Skeletal muscle cell (primary cell): ENCODE data around the gene RRAD.
A peak's percentile ranks its signal among the peaks of the same experiment; 100 is the strongest.

Experiments
- DNase-seq: peaks from one replicate; pipeline ENCODE4 v3.0.0-alpha.2; 2010; ENCODE audit warnings: low read depth
- H3K4me3 ChIP-seq: 2 replicates; pipeline ENCODE4 v1.5.1; 2011; ENCODE audit warnings: low read depth, mild to moderate bottlenecking, control low read depth, low read length, moderate library complexity

Gene RRAD

DNA sequence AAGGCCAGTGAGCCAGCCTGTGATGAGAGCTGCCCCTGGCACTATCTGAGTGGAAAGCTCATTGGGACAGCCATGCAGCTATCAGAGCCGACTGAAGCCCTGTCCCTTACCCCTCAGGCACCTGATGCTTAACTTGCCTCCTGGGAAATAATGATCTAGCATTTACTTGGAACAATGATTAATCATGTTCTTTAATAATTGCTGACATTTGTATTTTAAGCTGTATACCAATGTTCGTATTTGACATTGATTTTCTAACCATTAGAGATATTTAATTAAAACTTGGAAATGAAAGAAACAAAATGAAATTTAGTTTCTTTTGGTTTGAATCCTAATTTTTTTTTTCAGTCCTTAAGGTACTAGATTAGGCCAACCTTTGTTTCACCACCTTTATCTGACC lies 34.5 kb downstream of the RRAD start:
- DNase-seq: no peak
- no peak overlapping the region for H3K4me3 ChIP-seq

DNA sequence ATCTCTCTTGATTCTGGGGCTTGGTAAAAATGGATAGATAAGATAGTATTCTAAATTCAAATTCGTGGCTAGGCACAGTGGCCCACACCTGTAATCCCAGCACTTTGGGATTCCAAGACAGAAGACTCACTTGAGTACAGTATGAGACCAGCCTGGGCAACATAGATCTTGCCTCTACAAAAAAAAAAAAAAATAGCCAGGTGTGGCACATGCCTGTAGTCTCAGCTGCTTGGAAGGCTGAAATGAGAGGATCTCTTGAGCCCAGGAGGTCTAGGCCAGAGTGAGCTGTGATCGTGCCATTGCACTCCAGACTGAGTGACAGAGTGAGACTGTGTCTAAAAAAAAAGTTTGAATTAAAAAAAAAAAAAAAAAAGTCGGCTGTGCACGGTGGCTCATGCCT lies 35.7 kb downstream of the RRAD start:
- no peak overlapping the region for H3K4me3 ChIP-seq
- DNase-seq: no peak

DNA sequence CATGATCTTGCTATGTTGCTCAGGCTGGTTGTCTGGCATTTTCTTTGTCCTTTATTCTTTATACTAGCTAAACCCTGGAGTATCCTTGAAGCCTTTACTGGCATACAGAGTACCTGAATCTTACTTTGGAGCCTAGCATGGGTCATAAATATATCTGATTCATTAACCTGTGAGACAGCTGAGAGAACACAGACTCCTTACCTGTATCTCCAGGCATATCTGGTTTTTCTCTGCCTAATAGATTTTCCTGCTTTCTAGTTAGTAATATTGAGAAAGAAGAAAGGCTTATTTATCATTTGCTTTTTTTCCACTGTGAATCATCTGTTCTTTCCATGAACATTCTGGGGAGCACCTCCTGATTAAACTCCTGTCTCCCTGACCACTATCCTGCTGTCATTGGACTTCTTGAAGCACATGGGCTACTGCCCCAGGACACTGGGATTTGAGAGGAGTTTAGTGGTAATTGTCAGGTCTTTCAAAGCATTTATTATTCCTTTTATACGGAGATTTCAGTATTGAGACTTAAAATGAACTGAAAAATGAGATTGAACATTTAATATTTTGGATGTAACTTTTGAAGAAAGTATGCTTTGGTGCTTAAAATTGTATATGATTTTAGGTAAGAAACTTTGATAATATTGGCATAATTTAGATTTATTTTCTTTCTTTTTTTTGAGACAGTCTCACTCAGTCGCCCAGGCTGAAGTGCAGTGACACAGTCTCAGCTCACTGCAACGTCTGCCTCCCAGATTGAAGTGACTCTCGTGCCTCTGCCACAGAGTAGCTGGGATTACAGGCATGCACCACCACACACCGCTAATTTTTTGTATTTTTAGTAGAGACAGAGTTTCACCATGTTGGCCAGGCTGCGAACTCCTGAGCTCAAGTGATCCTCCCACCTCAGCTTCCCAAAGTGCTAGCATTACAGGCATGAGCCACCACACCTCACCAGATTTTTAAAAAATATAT lies 36.4 kb downstream of the RRAD start:
- no peak overlapping the region for H3K4me3 ChIP-seq
- no peak for DNase-seq

- no peak for DNase-seq
- no peak overlapping the region for H3K4me3 ChIP-seq
Observed at GRCh38 chr16:66886914-66887313, 38.4 kb downstream of the RRAD start.

- no peak for DNase-seq
- no peak overlapping the region for H3K4me3 ChIP-seq
Observed at GRCh38 chr16:66886321-66886720, 39.0 kb downstream of the RRAD start.

- no peak overlapping the region for H3K4me3 ChIP-seq
- no peak for DNase-seq
Observed at GRCh38 chr16:66885491-66885890, 39.8 kb downstream of the RRAD start.

DNA sequence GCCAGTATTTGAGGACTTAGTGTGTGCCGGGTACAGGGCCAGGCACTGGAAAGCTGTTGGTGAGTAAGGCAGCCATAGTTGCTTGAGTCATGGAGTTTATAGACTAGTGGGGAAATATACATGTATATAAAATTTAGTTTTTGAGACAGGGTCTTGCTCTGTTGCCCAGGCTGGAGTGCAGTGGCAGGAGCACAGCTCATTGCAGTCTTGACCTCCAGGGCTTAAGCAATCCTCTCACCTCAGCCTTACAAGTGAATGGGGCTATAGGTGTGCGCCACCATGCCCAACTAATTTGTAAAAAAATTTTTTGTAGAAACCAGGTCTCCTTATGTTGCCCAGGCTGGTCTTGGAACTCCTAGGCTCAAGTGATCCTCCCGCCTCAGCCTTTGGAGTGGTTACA lies 42.6 kb downstream of the RRAD start:
- DNase-seq: no peak
- H3K4me3 ChIP-seq: no peak overlapping the region

GRCh38 chr16:66881964-66882508 lies 43.3 kb downstream of the RRAD start:
- no peak overlapping the region for H3K4me3 ChIP-seq

DNA sequence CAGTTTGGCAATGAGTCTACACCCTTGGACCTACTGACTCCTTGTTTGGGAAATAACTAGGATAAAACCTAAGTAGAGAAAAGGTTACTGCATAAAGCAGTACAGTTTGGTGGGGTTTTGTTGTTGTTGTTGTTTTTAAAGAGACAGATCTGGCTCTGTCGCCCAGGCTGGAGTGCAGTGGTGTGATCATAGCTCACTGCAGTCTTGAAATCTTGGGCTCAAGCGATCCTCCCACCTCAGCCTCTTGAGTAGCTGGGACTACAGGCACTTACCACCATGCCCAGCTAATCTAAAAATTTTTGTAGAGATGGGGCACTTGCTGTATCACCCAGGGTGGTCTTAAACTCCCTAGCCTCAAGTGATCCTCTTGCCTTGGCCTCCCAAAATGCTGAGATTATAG lies 43.8 kb downstream of the RRAD start:
- peak overlapping the region; percentile 90 for H3K4me3 ChIP-seq
- DNase-seq: no peak

More at GRCh38 chr16:66881964-66882508, 43.3 kb downstream of the RRAD start:
- DNase-seq: no peak

DNA sequence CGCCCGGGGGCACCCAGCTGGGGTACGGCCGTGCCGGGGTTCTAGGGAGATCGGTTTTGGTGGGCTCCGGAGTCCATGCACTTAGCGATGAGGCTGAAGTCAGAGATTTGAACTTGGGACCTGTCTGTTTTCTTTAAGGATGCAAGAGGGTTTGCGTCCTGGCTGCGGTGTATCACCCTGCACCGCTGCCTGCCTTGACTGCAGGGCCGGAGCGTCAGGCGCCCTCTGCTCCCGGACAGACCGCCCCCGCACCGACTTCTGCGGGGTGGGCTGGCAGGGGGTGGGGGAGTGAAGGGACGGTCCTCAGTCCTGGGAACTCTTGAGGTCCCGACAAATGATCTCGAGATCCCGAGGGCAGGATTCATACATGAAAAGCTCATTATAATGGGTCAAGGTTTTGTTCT lies 44.3 kb downstream of the RRAD start:
- no peak for DNase-seq

GRCh38 chr16:66880288-66881013 lies 44.9 kb downstream of the RRAD start, which contains the start of gene PDP2:
PDP2 (plus strand) TSS chr16:66880515; CDS start chr16:66884285, 3,770 bp downstream.
- peak; percentile 79 for DNase-seq
- peak within 1 kb of the TSS; percentile 90 for H3K4me3 ChIP-seq

More for the DNA sequence above, 44.3 kb downstream of the RRAD start:
- peak overlapping the region; percentile 90 for H3K4me3 ChIP-seq

DNA sequence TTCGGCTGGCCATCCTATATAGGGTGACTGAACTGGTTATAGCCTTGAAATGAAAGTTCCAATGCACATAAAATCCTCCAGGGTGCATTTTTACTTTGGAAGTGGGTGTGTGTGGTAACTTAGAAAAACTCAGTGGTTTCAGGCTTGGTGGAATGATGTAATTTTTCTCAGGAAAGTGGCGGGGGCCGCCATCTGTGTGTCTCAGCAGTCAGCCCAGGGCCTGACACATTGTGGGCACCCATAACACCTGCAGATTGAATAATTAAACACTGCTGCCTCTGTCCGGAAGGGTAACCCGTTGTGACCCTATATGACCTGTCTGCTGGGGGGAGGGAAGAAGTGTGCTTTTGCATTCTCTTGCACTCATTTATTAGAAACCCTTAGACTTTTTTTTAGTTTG lies 47.3 kb downstream of the RRAD start:
- no peak for DNase-seq
- no peak overlapping the region for H3K4me3 ChIP-seq

DNA sequence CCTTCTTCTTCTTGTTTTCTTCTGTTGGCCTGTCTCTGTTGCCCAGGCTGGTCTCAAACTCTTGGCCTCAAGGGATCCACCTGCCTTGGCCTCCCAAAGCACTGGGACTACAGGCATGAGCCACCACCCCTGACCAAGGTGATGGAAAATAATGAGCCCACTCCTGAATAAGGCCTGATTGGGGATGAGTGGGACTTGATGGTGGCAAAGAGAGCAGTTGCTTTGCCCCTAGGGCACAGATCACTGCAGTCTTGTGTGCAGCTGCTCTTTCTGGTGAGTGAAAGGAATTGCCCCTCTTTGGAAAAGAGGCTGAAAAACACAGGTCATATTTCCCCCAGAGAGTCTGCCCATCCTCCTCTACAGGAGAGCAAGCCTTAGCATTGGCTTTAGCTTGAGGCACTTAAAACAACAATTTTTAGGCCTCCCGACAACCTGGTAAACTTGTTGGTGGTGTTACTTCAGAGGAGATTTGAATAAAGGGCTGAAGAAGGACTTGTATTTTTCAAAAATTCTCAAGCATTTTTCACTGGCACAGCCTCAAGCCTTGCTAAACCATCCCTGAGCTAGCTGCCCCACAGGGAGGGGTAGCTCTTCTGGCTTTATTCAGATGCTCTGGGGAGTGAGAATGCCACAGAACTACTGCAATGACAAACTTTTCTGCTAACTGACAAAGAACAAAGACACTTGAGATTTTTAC lies 51.1 kb downstream of the RRAD start:
- H3K4me3 ChIP-seq: no peak overlapping the region
- no peak for DNase-seq

GRCh38 chr16:66873685-66874055 lies 51.7 kb downstream of the RRAD start:
- no peak for DNase-seq
- no peak overlapping the region for H3K4me3 ChIP-seq

- peak overlapping the region; percentile 38 for H3K4me3 ChIP-seq
- DNase-seq: peak; percentile 96
Observed at GRCh38 chr16:66872943-66873684, 52.2 kb downstream of the RRAD start.

DNA sequence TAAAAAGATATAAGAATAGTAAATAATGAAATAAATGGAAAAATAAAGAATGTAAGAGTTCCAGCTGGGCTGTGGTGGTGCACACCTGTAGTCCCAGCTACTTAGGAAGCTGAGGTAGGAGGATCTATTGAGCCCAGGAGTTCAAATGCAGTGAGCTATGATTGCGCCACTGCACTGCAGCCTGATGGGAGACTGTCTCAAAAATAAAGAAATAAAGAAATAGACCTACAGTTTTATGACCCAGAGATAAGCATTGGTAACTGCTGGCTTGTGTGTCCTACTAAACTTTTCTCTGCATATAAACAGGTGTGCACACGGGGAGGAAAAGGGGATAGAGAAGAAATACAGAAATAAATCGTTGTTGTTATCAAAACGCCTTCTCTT lies 52.8 kb downstream of the RRAD start:
- DNase-seq: no peak
- peak overlapping the region; percentile 38 for H3K4me3 ChIP-seq

DNA sequence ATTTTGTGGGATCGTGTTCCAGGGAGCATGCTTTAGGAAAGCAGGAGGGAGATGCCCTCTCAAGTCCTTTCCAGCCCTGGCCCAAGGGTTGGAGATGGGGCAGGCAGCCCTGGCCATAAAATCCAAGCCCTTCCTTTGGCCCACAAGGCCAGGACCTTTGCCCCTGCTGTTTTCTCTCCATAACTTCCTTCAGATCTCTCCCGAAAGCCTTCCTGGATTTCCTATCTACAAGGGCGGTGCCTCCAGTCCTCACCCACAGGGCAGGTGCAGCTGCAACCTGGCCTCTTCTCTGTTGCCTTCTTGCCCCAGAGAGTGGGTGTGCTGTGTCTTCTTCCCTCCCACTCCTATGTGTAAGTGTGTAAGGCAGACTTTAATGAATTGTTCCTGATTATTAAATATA lies 53.5 kb downstream of the RRAD start:
- H3K4me3 ChIP-seq: no peak overlapping the region
- DNase-seq: no peak
